A549 (cell line): ENCODE measurements around the gene SERPINE1. TPM values are rescaled to one million over a fixed set of nuclear protein-coding genes. Genes with fewer than 3 reads are reported as not detected.

ENCODE experiments used
- ATAC-seq, 2 experiments: fragments of 200-7000 bp in 1 of 2; fragments of >200 bp in 1 of 2; cut with Nextera tagmentation in 1 of 2; cut with Tn5 transposase in 1 of 2; 3 replicates each; pipeline versions ENCODE4 v1.8.0 to v1.9.1; 2018 to 2020; ENCODE audit warnings: mild to moderate bottlenecking in 1 of 2, moderate library complexity in 1 of 2
- CTCF ChIA-PET: fragments of 300-600 bp; sonication (Branson Sonifier 250); formaldehyde crosslinking; extraction: SDS; loops from one replicate; lab custom pipeline; 2021; ENCODE audit warnings: antibody characterized with exemption, inconsistent platforms; lab: Yijun Ruan, JAX
- POLR2A ChIA-PET: fragments of 350-600 bp; formaldehyde crosslinking; extraction: SDS; loops from one replicate; lab custom pipeline; 2021; ENCODE audit warnings: antibody characterized with exemption, inconsistent platforms; lab: Yijun Ruan, JAX
- DNase-seq, 2 experiments: peaks; one replicate each; pipeline versions ENCODE4 v3.0.0 to v3.0.0-alpha.2; 2011 to 2016; ENCODE audit warnings: low read depth in 1 of 2, low spot score in 1 of 2
- FAIRE-seq: peaks from 2 replicates; lab custom pipeline; 2011; peaks lifted over from hg19 to GRCh38; lab: Jason Lieb, UNC
- H3K27ac ChIP-seq, 2 experiments: fragments of >200 bp; sonication (Bioruptor Twin); formaldehyde crosslinking; 3 replicates each; pipeline ENCODE4 v1.5.1; 2016 to 2017
- H3K4me1 ChIP-seq: fragments of >200 bp; sonication (Bioruptor Twin); formaldehyde crosslinking; 3 replicates; pipeline ENCODE4 v1.6.1; 2016
- H3K4me2 ChIP-seq: fragments of >200 bp; sonication (Bioruptor Twin); formaldehyde crosslinking; 3 replicates; pipeline ENCODE4 v1.6.1; 2016
- H3K4me3 ChIP-seq: fragments of >200 bp; sonication (Bioruptor Twin); formaldehyde crosslinking; 3 replicates; pipeline ENCODE4 v1.5.1; 2016
- H3K9me3 ChIP-seq: fragments of >200 bp; sonication (Bioruptor Twin); formaldehyde crosslinking; 3 replicates; pipeline ENCODE4 v1.6.1; 2016
- BHLHE40 ChIP-seq: IDR thresholded peaks from 2 replicates; pipeline ENCODE4 v1.6.1; 2012; ENCODE audit warnings: low read depth, low read length, inconsistent platforms
- CBX2 ChIP-seq: fragments of 200-600 bp; sonication (generic); IDR thresholded peaks from 2 replicates; pipeline ENCODE4 v1.6.1; 2016; ENCODE audit warnings: low read depth, mild to moderate bottlenecking, borderline replicate concordance
- CHD2 ChIP-seq: fragments of 150-350 bp; IDR thresholded peaks from 2 replicates; pipeline ENCODE4 v1.6.1; 2014; ENCODE audit warnings: low read length; ENCODE audit not compliant: partially characterized antibody
- CHD4 ChIP-seq: fragments of 200-600 bp; sonication (generic); IDR thresholded peaks from 2 replicates; pipeline ENCODE4 v1.6.1; 2016; ENCODE audit warnings: antibody characterized with exemption, mild to moderate bottlenecking, borderline replicate concordance
- EP300 ChIP-seq, 2 experiments: fragments of >200 bp; sonication (Bioruptor Twin); formaldehyde crosslinking; IDR thresholded peaks; 2 replicates in 1 of 2; 3 replicates in 1 of 2; pipeline ENCODE4 v1.6.1; 2016 to 2017
- ESRRA ChIP-seq: fragments of 150-350 bp; IDR thresholded peaks from 2 replicates; pipeline ENCODE4 v1.6.1; 2014; ENCODE audit warnings: mild to moderate bottlenecking, low read length, borderline replicate concordance
- FOSL2 ChIP-seq, 2 experiments: fragments of 450-650 bp in 1 of 2; fragments of >200 bp in 1 of 2; sonication (Bioruptor Twin) in 1 of 2; formaldehyde crosslinking; IDR thresholded peaks; 2 replicates each; pipeline versions ENCODE4 v1.5.0 to v1.6.1; 2016 to 2020; ENCODE audit warnings: mild to moderate bottlenecking in 1 of 2, moderate library complexity in 1 of 2
- FOXS1 ChIP-seq: fragments of 250-450 bp; sonication (Bioruptor Pico); IDR thresholded peaks from 2 replicates; pipeline ENCODE4 v1.5.0; 2020; ENCODE audit warnings: mild to moderate bottlenecking, moderate library complexity
- GATA3 ChIP-seq: IDR thresholded peaks from 2 replicates; pipeline ENCODE4 v1.6.1; 2012; ENCODE audit warnings: borderline replicate concordance
- HOXB5 ChIP-seq: fragments of 250-450 bp; sonication (Bioruptor Pico); IDR thresholded peaks from 2 replicates; pipeline ENCODE4 v1.5.0; 2020; ENCODE audit warnings: mild to moderate bottlenecking, moderate library complexity
- KDM1A ChIP-seq: fragments of 200-600 bp; sonication (generic); IDR thresholded peaks from 2 replicates; pipeline ENCODE4 v1.6.1; 2016; ENCODE audit warnings: low read depth, mild to moderate bottlenecking
- MAX ChIP-seq: IDR thresholded peaks from 2 replicates; pipeline ENCODE4 v1.6.1; 2012
- MYC ChIP-seq: IDR thresholded peaks from 2 replicates; pipeline ENCODE4 v1.6.1; 2012; ENCODE audit warnings: mild to moderate bottlenecking, inconsistent platforms, low read length, improper control_type of control experiment, borderline replicate concordance
- NFE2L2 ChIP-seq: fragments of 150-350 bp; conservative IDR thresholded peaks from 2 replicates; pipeline ENCODE4 v1.6.1; 2014; ENCODE audit warnings: low read length
- PBX3 ChIP-seq: IDR thresholded peaks from 2 replicates; pipeline ENCODE4 v1.6.1; 2012
- POLR2A ChIP-seq: IDR thresholded peaks from 2 replicates; pipeline ENCODE4 v1.6.1; 2012; ENCODE audit warnings: mild to moderate bottlenecking, low read length
- POLR2AphosphoS2 ChIP-seq: conservative IDR thresholded peaks from 2 replicates; pipeline ENCODE4 v1.6.1; 2012; ENCODE audit warnings: low read length, improper control_type of control experiment, inconsistent platforms
- RARB ChIP-seq: fragments of 250-450 bp; sonication (Bioruptor Pico); IDR thresholded peaks from 2 replicates; pipeline ENCODE4 v1.8.0; 2021; ENCODE audit warnings: mild to moderate bottlenecking, moderate library complexity
- RFX5 ChIP-seq: fragments of 450-650 bp; IDR thresholded peaks from 2 replicates; pipeline ENCODE4 v1.7.1; 2014; ENCODE audit warnings: antibody characterized with exemption, mild to moderate bottlenecking, moderate library complexity
- TP53 ChIP-seq: fragments of 250-450 bp; sonication (Bioruptor Pico); IDR thresholded peaks from 2 replicates; pipeline ENCODE4 v1.5.0; 2021; ENCODE audit warnings: mild to moderate bottlenecking, moderate library complexity
- WGBS: methylation state at CpG from one replicate; pipeline ENCODE4 v1.1.6; 2017; ENCODE audit errors: missing lambda C conversion rate; 5-methylcytosine and 5-hydroxymethylcytosine counted together
- polyA plus RNA-seq, 4 experiments: library from polyadenylated mRNA; depleted of rRNA in 3 of 4; stranded (reverse); fragments of >200 nt; fragmentation: RNase III in 1 of 4; extraction: RNeasy Plus Mini Kit Qiagen cat#74134 plus additional on column Dnase treatment in 1 of 4; gene quantifications; 2 replicates in 3 of 4; 3 replicates in 1 of 4; pipeline ENCODE4 v1.2.3, GENCODE V29; 2011 to 2017

SERPINE1 gene
- polyA plus RNA-seq, 2 of the 4 experiments (the other 2 are of a cell fraction), result 286 to 355 TPM

GRCh38 chr7:101179117-101179516 is 52.2 kb downstream of the SERPINE1 start:
- no peak for FAIRE-seq
- ChIA-PET POLR2A (interaction anchor here (0.7 kb wide), 1 partner anchor 14 kb away, joined by 4 read pairs; the partner anchor contains the start of gene VGF), CTCF (interaction anchor here (0.7 to 6.7 kb wide), 3 partner anchors 13 to 38 kb away, joined by 3 to 68 read pairs (median 5); no protein-coding TSS in a partner anchor)
- no peak for DNase-seq
- peak overlapping the region; percentile 80 for H3K4me2 ChIP-seq
- ATAC-seq, result peak in 1 of 2 experiments; percentile 7; a peak in 2 of 6 replicates
- TF ChIP-seq GATA3, result no peak
- no peak for TF ChIP-seq CHD4
- TF ChIP-seq MAX, result peak; percentile 48; the same call in 1 of the 2 replicates
- no peak for TF ChIP-seq EP300 (IDR thresholded peaks at IDR 0.05)
- no peak for TF ChIP-seq RARB (CRISPR knock-in tag)
- no peak for TF ChIP-seq CBX2
- no peak for TF ChIP-seq POLR2AphosphoS2
- TF ChIP-seq ESRRA, result no peak
- no peak for TF ChIP-seq CHD2
- 5% methylated on average over 19 of the region's 20 CpGs for WGBS
- peak overlapping the region; percentile 37 for H3K4me3 ChIP-seq
- peaks cover 15% of the 10 kb centered on the region for H3K4me1 ChIP-seq
- H3K27ac ChIP-seq, result peak overlapping the region; percentile 6 to 55; a peak in 3 of 6 replicates
- no peaks in the 10 kb centered on the region for H3K9me3 ChIP-seq

GRCh38 chr7:101179713-101180112 is 52.8 kb downstream of the SERPINE1 start:
- DNase-seq (no peak), ATAC-seq (no peak), FAIRE-seq (no peak)
- peaks cover 17% of the 10 kb centered on the region for H3K4me1 ChIP-seq
- no peaks in the 10 kb centered on the region for H3K9me3 ChIP-seq
- peak overlapping the region; percentile 80 for H3K4me2 ChIP-seq
- H3K27ac ChIP-seq, result peak overlapping the region in 1 of 2 experiments; percentile 55; a peak in 2 of 6 replicates
- 31% methylated on average over 6 of the region's 27 CpGs for WGBS
- ChIA-PET CTCF (interaction anchor here (1.0 to 1.2 kb wide), 3 partner anchors 9 to 13 kb away, joined by 3 to 6 read pairs (median 4); no protein-coding TSS in a partner anchor), POLR2A (no interaction called here)
- TF ChIP-seq CHD4, result no peak
- no peak for TF ChIP-seq TP53 (CRISPR knock-in tag)
- no peak for TF ChIP-seq POLR2AphosphoS2
- TF ChIP-seq HOXB5 (CRISPR knock-in tag), result no peak
- no peak for TF ChIP-seq BHLHE40
- no peak for TF ChIP-seq FOSL2 (IDR thresholded peaks at IDR 0.05)
- no peak for TF ChIP-seq FOSL2 (CRISPR knock-in tag; IDR thresholded peaks at IDR 0.05)
- no peak for TF ChIP-seq MYC
- no peak for TF ChIP-seq PBX3
- no peak for TF ChIP-seq RFX5
- TF ChIP-seq NFE2L2, result no peak
- TF ChIP-seq FOXS1 (CRISPR knock-in tag), result no peak
- TF ChIP-seq KDM1A, result no peak
- TF ChIP-seq MAX, result no peak
- peak overlapping the region; percentile 37 for H3K4me3 ChIP-seq

- TF ChIP-seq POLR2A (no peak), GATA3 (no peak)
- WGBS, result 54% methylated on average over 13 of the region's 56 CpGs
- Histone ChIP-seq H3K4me1 (peaks cover 22% of the 10 kb centered on the region), H3K4me2 (peak within 1 kb of the TSS; percentile 80), H3K9me3 (no peaks in the 10 kb centered on the region), H3K27ac (peak within 1 kb of the TSS; percentile 6 to 55; a peak in 3 of 6 replicates), H3K4me3 (peak within 1 kb of the TSS; percentile 37)
- ATAC-seq, result no peak
- ChIA-PET POLR2A (no interaction called here), CTCF (interaction anchor here (1.0 to 1.2 kb wide), 3 partner anchors 10 to 12 kb away, joined by 3 to 6 read pairs (median 4); no protein-coding TSS in a partner anchor)
- no peak for FAIRE-seq
- no peak for DNase-seq
Observed at GRCh38 chr7:101180130-101180755, 53.3 kb downstream of the SERPINE1 start, which contains the start of gene NAT16. TSS of gene NAT16 (minus strand) at chr7:101180293. CDS start at chr7:101174807, 5,486 bp downstream.
